Hair follicular keratinocyte (primary cell): ENCODE measurements around the gene HDAC9. TPM values are rescaled to one million over a fixed set of nuclear protein-coding genes. Genes with fewer than 3 reads are reported as not detected.

Source experiments
- total RNA-seq: library from RNA; depleted of rRNA; stranded (reverse); fragments of >200 nt; gene quantifications from 2 replicates; pipeline ENCODE4 v1.2.3, GENCODE V29; 2015

HDAC9 gene
- 3.0 and 11.1 TPM in 2 replicates for total RNA-seq

GRCh38 chr7:18495412-18496340 is at the start of gene HDAC9:
HDAC9 (plus strand) TSS chr7:18495749; CDS start chr7:18496303, 554 bp downstream.

